Ammon's horn (tissue), 1 donor: Measurements from ENCODE around the gene CTBP1.
"Not testable (repeated sequence)": the region's sequence is repeated elsewhere in the genome, so short reads cannot be mapped to it uniquely, and the experiment has no call there.

Experiments
- DNase-seq: peaks from one replicate; pipeline ENCODE4 v3.0.0-alpha.2; 2016; ENCODE audit warnings: low spot score

CTBP1 gene

DNA sequence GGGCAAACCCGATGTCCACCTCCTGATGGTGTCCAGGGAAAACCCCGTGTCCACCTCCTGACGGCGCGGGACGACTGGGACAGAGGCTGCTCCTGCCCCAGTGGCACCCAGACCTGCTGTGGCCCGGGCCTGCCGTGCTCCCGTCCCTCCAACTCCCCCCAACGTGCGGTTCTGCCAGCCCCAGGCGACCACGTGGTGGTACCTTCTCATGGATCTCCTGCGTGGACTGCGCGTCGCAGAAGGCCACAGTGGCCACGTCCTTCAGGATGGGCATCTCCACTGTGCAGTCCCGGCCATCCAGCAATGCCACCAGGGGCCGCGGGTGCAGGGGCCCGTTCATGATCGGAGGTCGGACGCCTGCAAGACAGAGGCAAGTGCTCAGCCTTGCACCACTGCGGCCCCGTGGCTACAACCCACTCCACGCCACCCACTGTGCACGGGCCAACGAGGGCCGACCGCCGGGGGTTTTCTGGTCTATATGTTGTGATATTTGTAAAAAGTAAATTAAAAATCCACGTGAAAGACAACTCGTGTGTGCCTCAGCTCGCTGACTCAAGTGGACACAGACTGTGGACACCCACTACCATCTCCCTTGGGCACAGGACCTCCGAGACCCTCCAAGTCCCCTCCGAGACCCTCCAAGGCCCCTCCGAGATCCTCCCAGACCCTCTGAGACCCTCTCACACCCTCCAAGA lies 10.8 kb downstream of the CTBP1 start:
- DNase-seq: no peak

DNA sequence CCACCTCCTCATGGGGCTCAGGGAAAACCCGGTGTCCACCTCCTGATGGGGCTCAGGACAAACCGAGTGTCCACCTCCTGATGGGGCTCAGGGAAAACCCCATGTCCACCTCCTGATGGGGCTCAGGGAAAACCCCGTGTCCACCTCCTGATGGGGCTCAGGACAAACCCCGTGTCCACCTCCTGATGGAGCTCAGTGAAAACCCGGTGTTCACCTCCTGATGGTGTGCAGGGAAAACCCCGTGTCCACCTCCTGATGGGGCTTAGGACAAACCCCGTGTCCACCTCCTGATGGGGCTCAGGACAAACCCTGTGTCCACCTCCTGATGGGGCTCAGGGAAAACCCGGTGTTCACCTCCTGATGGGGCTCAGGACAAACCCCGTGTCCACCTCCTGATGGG lies 11.7 kb downstream of the CTBP1 start:
- not testable (repeated sequence) for DNase-seq

DNA sequence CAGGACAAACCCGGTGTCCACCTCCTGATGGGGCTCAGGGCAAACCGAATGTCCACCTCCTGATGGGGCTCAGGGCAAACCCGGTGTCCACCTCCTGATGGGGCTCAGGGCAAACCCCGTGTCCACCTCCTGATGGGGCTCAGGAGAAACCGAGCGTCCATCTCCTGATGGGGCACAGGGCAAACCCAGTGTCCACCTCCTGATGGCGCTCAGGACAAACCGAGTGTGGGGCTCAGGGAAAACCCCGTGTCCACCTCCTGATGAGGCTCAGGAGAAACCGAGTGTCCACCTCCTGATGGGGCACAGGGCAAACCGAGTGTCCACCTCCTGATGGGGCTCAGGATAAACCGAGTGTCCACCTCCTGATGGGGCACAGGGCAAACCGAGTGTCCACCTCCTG lies 12.1 kb downstream of the CTBP1 start:
- DNase-seq: not testable (repeated sequence)

DNA sequence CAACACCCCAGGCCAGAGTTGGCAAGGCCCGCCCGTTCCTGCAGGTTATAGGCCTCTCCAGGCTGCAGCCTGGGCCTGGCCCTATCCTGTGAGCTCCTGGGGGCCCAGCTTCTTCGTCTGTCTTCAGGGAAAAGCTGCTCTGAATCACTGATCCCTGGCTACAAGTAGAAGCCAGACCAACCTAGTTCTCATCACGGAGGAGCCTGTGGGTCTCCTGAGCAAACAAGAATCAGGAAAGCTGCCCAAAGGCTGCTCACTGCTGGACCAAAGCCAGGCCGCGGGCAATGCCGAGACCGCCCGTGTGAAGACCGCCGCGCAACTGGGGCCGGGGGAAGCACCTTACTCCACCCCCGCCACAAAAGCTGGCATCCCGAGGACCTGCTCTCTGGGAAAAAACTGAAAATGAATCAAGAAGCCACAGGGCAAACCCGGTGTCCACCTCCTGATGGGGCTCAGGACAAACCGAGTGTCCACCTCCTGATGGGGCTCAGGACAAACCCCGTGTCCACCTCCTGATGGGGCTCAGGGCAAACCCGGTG lies 12.8 kb downstream of the CTBP1 start:
- DNase-seq: no peak

DNA sequence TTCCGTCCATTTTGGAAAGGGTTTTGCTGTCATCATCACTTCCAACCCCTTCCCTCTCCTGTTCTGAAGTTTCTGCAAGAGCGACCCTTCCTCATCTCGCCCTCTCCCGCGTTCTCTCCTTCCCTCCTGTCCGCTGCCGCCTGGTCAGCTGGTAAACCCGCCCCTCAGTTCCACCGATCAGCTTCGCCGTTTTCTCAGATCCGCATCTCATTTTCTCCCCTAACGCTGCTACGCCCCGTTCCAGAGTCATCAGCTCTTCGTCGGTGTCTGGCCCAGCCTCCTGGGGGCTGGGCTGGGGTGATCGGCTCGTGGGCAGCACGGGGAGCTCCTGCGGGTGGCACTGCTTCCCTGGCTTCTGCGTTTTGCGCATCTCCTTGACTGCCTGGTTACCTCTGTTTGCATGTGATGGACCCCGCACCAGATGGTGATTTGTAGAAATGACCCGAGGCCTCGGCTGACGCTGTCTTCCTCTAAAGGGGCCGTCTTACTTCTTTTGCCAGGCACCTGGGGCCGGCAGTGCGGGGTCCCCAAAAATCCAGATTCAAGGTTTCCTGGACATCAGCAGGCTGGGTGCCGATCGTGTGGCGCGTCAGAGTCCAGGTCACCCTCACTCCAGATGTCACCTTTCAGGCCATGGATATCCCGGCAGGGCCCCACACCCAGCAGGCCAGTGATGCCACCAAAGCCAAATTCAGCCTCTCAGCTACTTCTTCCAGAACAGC lies 13.4 kb downstream of the CTBP1 start:
- DNase-seq: no peak

DNA sequence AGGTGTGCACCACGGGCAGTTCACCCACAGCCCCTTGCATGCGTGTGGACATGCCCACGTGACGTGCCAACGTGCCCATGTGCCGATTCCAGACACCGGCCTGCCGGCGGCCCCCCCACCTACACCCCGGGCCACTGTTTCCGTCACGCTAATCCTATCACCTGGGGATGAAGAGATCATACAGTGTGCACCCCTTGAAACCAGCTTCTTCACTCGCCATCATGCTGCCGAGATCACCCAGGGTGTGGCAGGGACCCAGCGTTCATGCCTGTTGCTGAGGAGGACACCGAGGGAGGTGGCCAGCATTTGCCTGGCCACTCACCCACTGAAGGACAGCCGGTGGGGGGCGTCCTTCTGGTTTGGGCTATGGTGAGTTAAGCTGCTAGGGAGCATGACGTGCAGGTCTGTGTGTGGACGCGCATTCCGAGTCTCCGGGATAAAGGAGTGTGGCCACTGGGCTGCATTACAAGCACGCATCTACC lies 14.1 kb downstream of the CTBP1 start:
- no peak for DNase-seq

DNA sequence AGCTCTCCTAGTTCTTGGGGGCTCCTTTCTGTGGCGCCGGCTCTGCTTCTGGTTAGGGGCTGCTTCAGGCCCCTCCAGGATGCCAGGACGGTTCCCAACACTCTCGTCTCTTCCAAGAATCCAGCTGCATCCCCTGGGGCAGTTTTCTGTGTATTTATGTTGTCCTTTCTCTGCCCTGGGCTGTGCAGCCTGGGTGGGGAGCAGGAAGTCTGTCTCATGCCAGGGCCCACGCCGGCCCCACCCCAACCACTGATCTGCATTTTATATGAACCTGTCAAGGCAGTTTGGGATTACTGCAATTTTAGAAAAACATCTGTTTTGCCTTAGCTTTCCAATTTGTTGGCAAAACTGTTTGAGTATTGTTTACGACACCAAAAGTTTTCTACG lies 14.6 kb downstream of the CTBP1 start:
- no peak for DNase-seq

DNA sequence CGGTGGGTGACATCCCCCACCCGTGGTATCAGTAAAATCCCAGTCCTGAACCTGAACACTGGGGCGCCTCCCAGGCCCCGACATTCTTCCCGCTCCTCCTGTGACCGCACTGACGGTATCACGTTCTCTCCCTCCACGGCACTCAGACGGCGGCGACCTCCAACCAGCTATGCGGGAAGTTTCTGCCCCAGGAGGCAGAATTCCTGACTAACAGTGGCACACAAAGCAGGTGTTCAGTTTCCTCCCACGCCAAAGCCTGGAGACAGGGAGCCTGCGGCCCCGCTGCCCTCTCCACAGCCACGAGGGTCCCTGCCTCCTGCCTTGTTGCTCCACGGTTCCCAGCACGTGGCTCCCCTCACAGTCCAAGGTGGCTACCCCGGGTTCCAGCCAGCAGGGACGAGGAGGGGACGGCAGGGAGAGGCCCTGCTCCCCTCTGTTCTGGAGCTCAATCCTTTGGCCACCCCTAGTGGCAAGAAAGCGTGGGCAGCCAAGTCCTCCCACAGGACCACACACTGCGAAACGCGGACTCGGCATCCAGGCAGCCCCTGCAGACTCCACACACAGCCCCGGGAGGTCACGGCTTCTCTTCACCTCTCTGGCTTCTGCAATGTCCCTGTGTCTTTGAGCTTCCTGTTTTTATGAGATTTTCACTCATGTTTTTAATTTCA lies 15.2 kb downstream of the CTBP1 start:
- no peak for DNase-seq

DNA sequence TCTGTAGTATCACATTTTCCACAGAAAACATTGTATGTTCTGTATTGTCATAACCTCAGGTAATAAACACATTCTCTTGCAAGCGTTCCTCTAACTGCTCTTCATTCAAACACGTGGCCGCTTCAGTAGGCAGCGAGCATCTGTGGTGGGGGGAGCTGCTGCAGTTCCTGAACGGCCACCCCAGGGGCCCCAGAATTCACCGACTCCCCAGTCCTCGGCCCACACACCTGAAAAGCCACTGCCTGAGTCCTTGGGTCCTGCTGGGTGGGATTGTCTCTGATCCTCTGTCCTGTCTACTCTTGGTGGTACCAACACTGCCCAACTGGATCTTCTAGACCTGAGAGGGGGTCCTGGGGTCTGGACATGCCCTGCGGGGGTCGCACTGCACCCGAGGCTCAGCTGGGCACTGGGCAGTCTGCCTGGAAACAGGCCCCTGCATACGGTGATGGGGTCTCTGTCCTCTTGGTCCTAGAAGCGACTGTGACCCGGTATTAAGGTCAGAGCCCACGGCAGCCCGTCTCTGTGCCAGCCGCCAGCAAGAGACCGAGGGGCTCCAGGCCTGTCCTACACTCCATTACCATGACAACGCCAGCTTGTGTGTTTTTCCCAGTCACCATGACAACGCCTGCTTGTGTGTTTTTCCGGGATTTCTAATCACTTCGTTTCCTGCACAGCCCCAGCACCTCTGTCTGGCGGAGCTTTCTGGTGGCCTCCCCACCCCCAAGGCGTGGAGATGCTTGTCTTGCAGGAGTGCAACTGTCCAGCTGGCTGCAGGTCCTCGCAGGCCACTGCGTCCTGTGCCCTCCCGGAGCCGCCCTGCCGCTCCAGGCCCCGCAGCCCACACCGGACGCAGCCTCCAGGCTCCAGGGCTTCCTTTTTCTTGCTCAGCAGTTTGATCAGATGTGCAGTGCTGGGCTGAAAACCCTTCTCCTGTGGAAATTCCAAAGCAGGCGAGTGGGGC lies 16.0 kb downstream of the CTBP1 start:
- DNase-seq: peak; percentile 73

DNA sequence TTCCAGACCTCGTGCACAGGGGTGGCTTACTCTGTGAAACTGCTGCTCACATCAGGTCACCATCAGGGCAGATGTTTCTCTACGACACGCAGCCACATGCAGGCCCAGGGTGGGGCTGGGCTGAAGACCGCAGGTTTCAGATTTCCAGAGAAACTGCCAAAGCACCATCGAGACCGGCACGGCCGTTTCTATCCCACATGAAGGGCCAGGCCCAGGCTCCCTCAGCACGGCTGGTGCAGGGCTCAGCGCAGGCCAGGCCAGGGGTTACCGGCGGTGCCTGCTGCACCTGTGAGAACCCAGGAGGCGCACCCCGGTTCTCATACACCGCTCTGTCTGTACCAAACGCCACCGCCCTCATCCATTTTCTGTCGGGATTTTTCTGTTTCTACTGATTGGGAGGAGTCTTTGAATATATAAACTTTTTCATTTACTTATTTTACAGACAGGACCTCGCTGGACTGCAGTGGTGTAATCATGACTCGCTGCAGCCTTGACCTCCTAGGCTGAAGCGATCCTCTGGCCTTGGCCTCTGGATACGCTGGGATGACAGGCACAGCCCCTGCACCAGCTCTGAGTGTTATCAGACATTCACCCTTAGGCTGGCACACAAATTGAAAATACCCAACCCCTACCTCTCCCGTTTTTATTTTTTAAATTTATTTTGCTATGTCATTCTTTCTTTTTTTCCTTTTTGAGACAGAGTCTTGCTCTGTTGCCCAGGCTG lies 17.1 kb downstream of the CTBP1 start:
- DNase-seq: no peak

DNA sequence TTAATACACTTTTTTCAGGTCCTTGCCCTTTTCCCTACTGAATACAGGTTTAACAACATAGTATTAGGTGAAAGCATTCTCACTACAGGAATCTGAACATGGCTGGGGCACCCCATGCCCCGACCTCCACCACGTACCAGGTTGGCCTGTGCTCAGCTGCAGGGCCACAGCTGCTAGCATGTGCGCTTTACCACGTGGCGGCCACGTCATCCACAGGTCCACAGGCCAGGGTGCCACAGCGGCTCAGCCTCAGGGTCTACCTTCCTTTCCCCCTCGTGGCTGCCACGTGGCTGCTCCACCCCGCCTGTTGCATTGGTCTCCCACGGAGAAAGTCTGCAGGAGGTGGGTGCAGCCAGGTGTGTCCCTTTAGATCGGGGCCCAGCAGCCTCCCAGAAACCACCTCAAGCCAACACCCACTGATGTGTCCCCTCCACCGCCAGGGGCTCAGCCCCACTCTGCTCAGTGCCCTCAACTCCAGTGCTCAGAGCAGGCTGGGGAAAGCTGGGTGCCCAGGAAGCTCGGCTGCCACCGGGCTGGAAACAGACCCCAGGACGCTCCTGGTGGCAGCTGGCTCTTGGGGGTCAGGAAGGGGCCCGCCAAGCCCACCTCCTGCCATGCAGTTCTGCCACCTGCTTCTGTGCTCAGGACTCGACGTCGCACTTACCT lies 17.8 kb downstream of the CTBP1 start:
- no peak for DNase-seq

DNA sequence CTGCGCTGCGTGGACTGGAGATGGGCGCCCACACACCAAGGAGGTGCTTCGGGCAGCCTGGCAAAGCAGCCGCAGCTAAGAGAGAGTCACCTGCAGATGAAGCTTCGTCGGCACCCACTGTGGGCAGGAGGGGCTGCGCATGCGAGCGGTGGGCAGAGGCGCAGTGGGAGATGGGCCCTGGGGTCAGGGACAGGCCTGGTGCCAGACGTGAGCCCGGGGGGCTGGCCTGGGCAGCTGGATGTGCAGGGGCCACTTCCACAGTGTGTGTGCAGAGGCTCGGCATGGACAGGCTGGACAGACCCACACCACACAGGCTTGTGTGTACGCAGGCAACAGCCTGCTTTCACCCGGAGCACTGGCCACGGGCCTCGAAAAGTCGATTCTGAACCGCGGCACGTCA lies 18.6 kb downstream of the CTBP1 start:
- no peak for DNase-seq

DNA sequence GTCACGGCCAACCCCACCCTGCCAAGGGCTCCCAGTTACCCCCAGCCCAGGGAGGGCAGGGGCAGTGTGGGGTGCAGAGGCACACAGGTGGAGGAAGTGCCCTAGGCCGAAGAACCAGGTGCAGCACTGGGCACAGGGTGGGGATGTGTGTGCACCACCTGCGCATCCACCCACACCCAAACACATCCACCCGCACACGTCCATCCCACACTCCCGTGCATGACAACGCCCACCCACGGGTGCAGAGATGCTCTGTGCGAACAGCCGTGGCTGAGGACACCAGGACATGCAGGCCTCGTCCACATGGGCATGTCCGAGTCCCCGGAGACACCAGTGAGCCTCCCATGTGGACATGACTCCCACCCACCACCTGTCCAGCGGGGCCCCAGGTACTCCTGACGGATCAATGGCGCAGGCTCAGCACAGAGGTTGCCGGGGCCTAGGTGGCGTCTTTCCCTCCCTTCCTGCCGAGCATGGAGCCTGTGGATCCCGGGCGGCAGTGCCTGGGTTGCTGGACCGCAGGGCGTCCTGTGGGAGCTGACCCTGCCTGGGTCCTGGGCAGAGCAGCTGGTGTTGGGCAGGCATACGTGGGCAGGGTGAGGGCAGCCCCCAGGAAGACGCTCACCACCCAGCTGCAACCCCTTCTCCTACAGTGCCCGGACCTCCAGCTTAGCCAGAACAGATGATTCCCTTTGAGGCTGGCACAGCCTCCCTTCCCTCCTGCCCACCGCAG lies 19.6 kb downstream of the CTBP1 start:
- no peak for DNase-seq

DNA sequence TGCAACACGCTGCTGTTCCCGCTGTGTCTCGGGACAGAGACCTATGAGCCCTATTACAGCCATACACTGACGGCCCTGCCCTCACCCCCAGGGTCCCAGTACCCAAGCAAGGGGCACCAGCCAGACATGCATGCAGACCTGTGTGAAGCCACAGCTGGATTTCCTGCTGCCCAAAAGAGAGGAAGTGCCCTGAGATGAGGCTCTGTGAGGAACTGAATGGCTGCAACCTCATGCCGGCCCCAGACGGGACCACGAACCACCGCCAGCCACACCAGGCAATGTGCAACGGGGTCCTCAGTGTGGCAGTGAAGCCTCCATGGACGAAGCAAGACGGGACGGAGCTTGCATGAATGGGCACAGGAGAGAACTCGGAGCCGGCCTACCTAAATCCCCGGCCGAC lies 21.1 kb downstream of the CTBP1 start:
- no peak for DNase-seq

DNA sequence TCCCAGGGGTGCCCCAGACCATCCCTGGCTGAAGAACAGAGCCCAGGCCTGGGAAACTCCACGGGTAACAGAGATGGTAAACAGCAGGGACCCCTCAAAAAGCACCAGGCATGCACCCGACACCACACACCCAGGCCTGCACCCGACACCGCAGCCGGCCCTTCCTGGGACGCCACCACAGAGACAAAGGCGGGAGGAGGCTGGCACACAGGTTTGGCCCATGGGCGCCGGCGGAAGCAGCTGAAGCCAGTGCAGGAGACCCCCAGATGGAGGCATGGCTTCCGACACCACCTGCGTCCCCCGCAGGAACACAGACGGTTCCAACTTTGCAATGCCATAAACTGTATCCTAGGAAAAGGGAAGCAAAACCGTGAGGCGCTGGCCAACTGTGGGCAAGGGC lies 22.3 kb downstream of the CTBP1 start:
- no peak for DNase-seq

DNA sequence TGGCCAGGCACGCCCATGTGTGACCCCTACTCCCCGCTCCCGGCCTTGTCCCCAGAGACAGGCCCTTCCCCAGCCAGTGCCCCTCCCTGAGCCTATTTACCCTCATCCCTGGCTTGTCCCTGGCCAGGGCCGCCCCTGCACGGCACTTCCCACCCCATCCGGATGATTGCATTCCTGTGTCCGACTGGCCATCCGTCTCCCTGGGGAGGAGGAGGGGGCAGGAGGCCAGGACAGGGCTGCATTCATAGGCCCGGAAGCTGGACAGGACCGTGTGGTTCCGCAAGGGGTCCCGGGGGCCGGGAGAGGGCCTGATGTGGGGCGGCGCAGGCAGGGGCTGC lies 22.8 kb downstream of the CTBP1 start:
- no peak for DNase-seq

DNA sequence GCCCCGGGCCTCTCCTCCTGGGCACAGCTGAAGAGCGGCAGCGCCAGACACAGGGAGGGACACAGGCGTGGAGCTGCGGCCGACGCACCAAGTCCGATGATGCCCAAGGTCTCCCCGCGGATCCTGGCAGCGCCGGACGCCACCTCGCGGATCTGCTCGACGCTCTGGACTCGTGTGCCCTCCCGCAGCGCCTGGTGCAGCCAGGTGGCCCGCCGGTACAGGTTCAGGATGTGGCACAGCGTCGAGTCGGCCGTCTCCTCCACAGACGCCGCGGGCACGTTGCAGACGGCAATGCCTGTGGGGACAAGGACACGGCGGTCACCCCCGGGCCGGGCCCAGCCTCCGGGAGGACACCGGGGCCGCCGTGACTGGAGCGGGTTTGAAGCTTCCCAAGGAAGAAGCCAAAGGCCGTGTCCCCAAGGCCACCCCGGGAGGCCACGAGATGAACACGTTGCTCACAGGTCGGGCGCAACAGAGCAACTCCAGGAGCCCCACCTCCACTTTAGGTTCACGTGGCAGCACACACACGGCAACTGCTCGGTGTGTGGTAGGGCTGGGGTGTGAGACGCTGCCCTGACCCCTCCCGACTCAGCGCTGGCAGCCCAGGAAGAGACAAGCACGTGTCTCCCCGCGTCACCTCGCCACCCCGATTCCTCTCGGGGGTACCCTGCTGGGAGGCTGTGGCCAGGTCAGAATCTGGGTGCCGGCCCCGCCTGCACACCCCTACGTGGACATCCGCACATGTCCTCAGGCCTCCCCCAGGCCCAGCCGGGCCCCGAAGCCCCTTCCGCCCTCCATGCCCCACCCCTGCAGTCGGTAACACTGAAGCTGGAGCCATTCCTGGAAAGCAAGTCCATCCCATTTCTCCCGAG lies 23.4 kb downstream of the CTBP1 start:
- no peak for DNase-seq

DNA sequence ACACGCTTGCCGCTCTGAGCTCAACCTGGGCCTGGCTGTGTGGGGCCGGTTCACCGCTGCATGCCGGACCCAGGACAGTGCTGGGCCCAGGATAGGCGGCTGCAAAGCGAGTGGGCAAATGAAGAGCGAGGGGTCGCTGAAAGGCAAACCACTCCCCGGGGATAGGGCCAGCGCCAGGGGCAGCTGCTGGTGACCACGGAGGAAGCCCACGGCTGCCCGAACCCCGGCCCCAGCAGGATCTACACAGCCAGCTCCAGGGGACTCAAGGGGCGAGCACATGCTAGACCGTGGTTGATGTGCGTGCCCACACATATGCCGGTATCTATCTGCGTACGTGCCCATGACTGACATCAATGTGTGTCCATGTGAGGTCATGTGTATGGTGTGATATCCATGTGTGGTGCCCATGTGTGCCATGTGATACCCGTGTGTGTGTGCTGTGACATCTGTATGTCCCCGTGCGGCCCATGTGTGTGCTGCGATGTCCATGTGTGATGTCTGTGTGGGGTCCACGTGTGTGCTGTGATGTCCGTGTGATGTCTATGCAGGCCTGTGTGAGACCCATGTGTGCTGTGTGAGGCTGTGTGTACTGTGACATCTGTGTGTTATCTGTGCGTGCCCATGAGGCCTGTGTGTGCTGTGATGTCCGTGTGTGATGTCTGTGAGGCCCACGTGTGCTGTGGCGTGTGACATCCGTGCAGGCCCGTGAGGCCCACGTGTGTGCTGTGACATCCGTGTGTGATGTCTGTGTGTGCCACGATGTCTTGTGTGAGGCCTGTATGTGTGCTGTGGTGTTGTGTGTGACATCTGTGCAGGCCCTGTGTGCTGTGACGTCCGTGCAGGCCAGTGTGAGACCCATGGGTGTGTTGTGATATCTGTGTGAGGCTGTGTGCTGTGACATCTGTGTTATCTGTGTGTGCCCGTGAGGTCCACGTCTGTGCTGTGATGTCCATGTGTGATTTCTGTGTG lies 24.8 kb downstream of the CTBP1 start:
- DNase-seq: no peak
